Neuronal stem cell (in vitro differentiated cells): ENCODE measurements around the gene HLX.

Experiments used
- DNase-seq: peaks from one replicate; pipeline ENCODE4 v3.0.0-alpha.2; 2013; ENCODE audit warnings: low spot score
- H2AFZ ChIP-seq: one replicate; pipeline ENCODE4 v1.6.1; 2013; ENCODE audit warnings: mild to moderate bottlenecking, low read length, inconsistent platforms
- H2AK5ac ChIP-seq: 2 replicates; pipeline ENCODE4 v1.6.1; 2013; ENCODE audit warnings: low read depth, mild to moderate bottlenecking, inconsistent platforms, low read length, moderate library complexity, mixed read lengths
- H2BK120ac ChIP-seq: 2 replicates; pipeline ENCODE4 v1.6.1; 2013; ENCODE audit warnings: low read depth, mild to moderate bottlenecking, inconsistent platforms, low read length, moderate library complexity, mixed read lengths
- H2BK12ac ChIP-seq: one replicate; pipeline ENCODE4 v1.6.1; 2013; ENCODE audit warnings: low read length, inconsistent platforms
- H2BK15ac ChIP-seq: 2 replicates; pipeline ENCODE4 v1.6.1; 2013; ENCODE audit warnings: mild to moderate bottlenecking, low read length, inconsistent platforms, mixed read lengths
- H2BK5ac ChIP-seq: one replicate; pipeline ENCODE4 v1.6.1; 2013; ENCODE audit warnings: inconsistent platforms, mild to moderate bottlenecking, low read length, moderate library complexity
- H3K14ac ChIP-seq: one replicate; pipeline ENCODE4 v1.6.1; 2013; ENCODE audit warnings: low read length, inconsistent platforms
- H3K18ac ChIP-seq: 2 replicates; pipeline ENCODE4 v1.6.1; 2013; ENCODE audit warnings: low read length, inconsistent platforms
- H3K23ac ChIP-seq: 2 replicates; pipeline ENCODE4 v1.6.1; 2013; ENCODE audit warnings: low read depth, mild to moderate bottlenecking, mixed read lengths, low read length, inconsistent platforms; ENCODE audit not compliant: poor library complexity
- H3K27ac ChIP-seq: replicated peaks from 3 replicates; pipeline ENCODE4 v1.5.1; 2013; ENCODE audit warnings: low read length, inconsistent platforms
- H3K27me3 ChIP-seq, 3 experiments: 2 replicates each; pipeline ENCODE4 v1.6.1; 2013; ENCODE audit warnings: low read length in 3 of 3, mild to moderate bottlenecking in 2 of 3, inconsistent platforms in 1 of 3, low read depth in 1 of 3, mixed read lengths in 1 of 3, moderate library complexity in 1 of 3; ENCODE audit not compliant: control insufficient read depth in 3 of 3, insufficient read depth in 3 of 3
- H3K36me3 ChIP-seq, 2 donors: replicated peaks in 1 of 2; 2 replicates each; pipeline ENCODE4 v1.6.1; 2013; ENCODE audit warnings: low read length in 2 of 2; ENCODE audit not compliant: control insufficient read depth in 2 of 2, insufficient read depth in 2 of 2
- H3K4ac ChIP-seq: 2 replicates; pipeline ENCODE4 v1.6.1; 2013; ENCODE audit warnings: inconsistent platforms, mild to moderate bottlenecking, low read length, moderate library complexity
- H3K4me1 ChIP-seq, 2 donors: 1 replicate in 1 of 2; 2 replicates in 1 of 2; pipeline ENCODE4 v1.6.1; 2013; ENCODE audit warnings: low read length in 2 of 2, low read depth in 1 of 2; ENCODE audit not compliant: control insufficient read depth in 2 of 2, insufficient read depth in 1 of 2
- H3K4me2 ChIP-seq: one replicate; pipeline ENCODE4 v1.6.1; 2013; ENCODE audit warnings: mild to moderate bottlenecking, low read length, inconsistent platforms; ENCODE audit not compliant: insufficient read depth, poor library complexity, severe bottlenecking
- H3K4me3 ChIP-seq, 2 donors: 2 replicates each; pipeline ENCODE4 v1.5.1; 2013; ENCODE audit warnings: low read length in 2 of 2, mild to moderate bottlenecking in 2 of 2, inconsistent platforms in 1 of 2, moderate library complexity in 1 of 2
- H3K79me1 ChIP-seq: one replicate; pipeline ENCODE4 v1.6.1; 2013; ENCODE audit warnings: low read depth, mild to moderate bottlenecking, inconsistent platforms, low read length, moderate library complexity
- H3K9ac ChIP-seq: one replicate; pipeline ENCODE4 v1.6.1; 2013; ENCODE audit warnings: mild to moderate bottlenecking, low read depth, low read length, inconsistent platforms; ENCODE audit not compliant: poor library complexity
- H3K9me3 ChIP-seq, 2 donors: replicated peaks in 1 of 2; 2 replicates each; pipeline versions ENCODE3 to v1.6.1; 2013; ENCODE audit warnings: low read length in 2 of 2, mild to moderate bottlenecking in 2 of 2, inconsistent platforms in 1 of 2, low read depth in 1 of 2, mixed read lengths in 1 of 2, moderate library complexity in 1 of 2; ENCODE audit not compliant: control insufficient read depth in 2 of 2, insufficient read depth in 1 of 2
- H4K8ac ChIP-seq: one replicate; pipeline ENCODE4 v1.6.1; 2013; ENCODE audit warnings: low read depth, mild to moderate bottlenecking, inconsistent platforms, low read length, moderate library complexity
- H4K91ac ChIP-seq: one replicate; pipeline ENCODE4 v1.6.1; 2013; ENCODE audit warnings: low read length, low read depth, mild to moderate bottlenecking, inconsistent platforms; ENCODE audit not compliant: poor library complexity
- WGBS, 2 donors: extraction: QIAGEN DNeasy Blood & Tissue Kit; methylation state at CpG; one replicate each; pipeline ENCODE4 v1.1.7; 2013; ENCODE audit warnings: missing lambda C conversion rate in 2 of 2, mixed read lengths in 1 of 2; ENCODE audit not compliant: insufficient read length in 2 of 2, insufficient replicate concordance in 1 of 2; ENCODE audit errors: extremely low coverage in 2 of 2; 5-methylcytosine and 5-hydroxymethylcytosine counted together

HLX gene

DNA sequence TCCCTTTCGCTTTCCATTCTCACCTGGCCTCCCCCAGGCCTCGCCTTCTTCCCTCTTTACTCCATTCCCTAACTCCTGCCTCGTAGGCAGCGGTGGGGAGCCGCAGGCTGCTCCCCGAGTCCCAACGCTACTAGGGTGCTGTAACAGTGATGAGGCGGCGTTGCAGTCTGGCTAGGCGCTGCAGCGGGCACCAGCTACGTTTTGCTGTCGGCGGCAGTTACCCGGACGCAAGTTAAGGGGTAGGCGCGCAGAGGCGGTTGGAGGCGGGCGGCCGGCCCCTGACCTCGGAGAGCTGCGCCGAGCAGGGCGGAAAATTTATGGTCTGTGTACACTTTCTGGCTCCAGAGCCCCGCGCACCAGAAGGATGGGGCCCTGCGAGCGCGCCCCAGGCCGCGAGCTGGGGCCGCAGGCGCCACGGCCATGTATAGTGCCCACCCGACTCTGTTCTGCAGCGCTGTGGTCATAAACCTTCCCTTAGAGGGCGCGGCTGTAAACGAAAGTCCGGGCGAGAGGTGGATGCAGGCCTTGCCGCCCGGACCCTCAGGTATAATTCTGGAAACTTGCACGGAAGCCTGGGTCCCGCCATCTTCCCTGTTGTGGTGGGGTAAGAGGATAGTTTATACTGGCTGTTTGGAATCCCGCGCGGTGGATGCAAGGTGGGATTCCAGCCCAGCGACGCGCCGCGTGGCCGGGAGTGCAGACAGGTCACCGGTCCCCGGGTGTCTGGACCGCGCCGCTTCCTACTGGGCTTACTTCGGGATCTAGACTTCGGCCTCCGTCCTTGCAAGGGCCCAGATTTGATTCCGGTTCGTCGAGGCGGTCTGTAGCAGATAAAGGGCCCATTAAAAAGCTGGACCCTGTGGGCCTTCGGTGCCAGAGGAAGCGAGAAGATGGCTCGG lies 15.0 kb downstream of the HLX start:
- no peak for DNase-seq
- no peak overlapping the region for H3K27ac ChIP-seq
- no peak overlapping the region for H4K8ac ChIP-seq
- H3K4ac ChIP-seq, result no peak overlapping the region
- no peak overlapping the region for H3K9ac ChIP-seq
- H3K23ac ChIP-seq, result peak overlapping the region; percentile 50
- H3K36me3 ChIP-seq, result no peaks in the 10 kb centered on the region
- no peak overlapping the region for H2BK120ac ChIP-seq
- H2AK5ac ChIP-seq, result peak overlapping the region; percentile 25
- peak overlapping the region; percentile 2 for H3K18ac ChIP-seq
- H2BK12ac ChIP-seq, result no peak overlapping the region
- peaks cover 0 to 6% of the 10 kb centered on the region in 2 donors for H3K4me1 ChIP-seq
- no peak overlapping the region for H2BK5ac ChIP-seq
- H2AFZ ChIP-seq, result peak overlapping the region; percentile 83
- no CpG with 5 or more reads among the region's 71 CpGs for WGBS, 2 donors
- H3K4me3 ChIP-seq, result peak overlapping the region; percentile 12 to 58
- H4K91ac ChIP-seq, result no peak overlapping the region
- H3K4me2 ChIP-seq, result peak overlapping the region; percentile 52
- peaks cover 62 to 80% (median 77%) of the 10 kb centered on the region in 3 experiments for H3K27me3 ChIP-seq
- H2BK15ac ChIP-seq, result no peak overlapping the region
- H3K9me3 ChIP-seq, result peaks cover 7 to 9% of the 10 kb centered on the region in 2 donors
- no peaks in the 10 kb centered on the region for H3K79me1 ChIP-seq
- H3K14ac ChIP-seq, result peak overlapping the region; percentile 32

- H2BK12ac ChIP-seq, result no peak overlapping the region
- no peak overlapping the region for H3K23ac ChIP-seq
- no peaks in the 10 kb centered on the region for H3K36me3 ChIP-seq
- no peak overlapping the region for H3K27ac ChIP-seq
- no peak overlapping the region for H3K9ac ChIP-seq
- H3K4ac ChIP-seq, result no peak overlapping the region
- no peak overlapping the region for H2BK15ac ChIP-seq
- H2BK5ac ChIP-seq, result no peak overlapping the region
- DNase-seq, result no peak
- no peak overlapping the region for H4K91ac ChIP-seq
- H3K14ac ChIP-seq, result peak overlapping the region; percentile 32
- H2BK120ac ChIP-seq, result no peak overlapping the region
- H3K9me3 ChIP-seq, result peaks cover 7 to 9% of the 10 kb centered on the region in 2 donors
- peaks cover 0 to 6% of the 10 kb centered on the region in 2 donors for H3K4me1 ChIP-seq
- no peaks in the 10 kb centered on the region for H3K79me1 ChIP-seq
- H3K27me3 ChIP-seq, result peaks cover 55 to 74% (median 71%) of the 10 kb centered on the region in 3 experiments
- H4K8ac ChIP-seq, result no peak overlapping the region
- no peak overlapping the region for H2AK5ac ChIP-seq
- H3K18ac ChIP-seq, result no peak overlapping the region
- WGBS, 2 donors, result no CpG with 5 or more reads among the region's 13 CpGs
- no peak overlapping the region for H3K4me3 ChIP-seq
- no peak overlapping the region for H3K4me2 ChIP-seq
- peak overlapping the region; percentile 83 for H2AFZ ChIP-seq
Observed at GRCh38 chr1:220894924-220895256, 15.6 kb downstream of the HLX start.

DNA sequence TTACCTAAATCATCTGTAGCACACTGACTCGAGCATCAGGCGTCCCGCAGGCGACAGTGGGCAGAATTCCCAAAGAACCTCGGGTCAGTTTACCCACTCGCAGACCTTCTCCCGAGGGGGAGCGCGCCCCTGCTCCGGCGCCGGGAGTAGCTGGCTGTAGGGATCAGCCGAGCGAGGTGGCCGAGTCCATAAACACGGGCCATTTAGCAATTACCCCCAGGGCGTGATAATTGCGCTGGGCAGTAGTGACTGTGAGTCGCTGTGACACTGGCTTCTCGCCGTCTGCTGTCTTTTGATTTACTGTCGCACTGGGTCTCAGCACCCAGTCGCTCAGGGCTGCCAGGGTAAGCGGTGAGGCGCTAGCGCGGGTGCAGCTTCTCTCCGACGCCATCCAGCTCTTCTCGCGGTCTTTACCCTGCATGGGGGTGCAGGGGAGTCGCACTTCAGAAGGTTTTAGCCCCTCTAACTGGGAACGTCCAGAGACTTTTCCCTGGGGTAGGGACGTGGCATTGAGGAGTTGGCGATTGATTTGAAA lies 16.2 kb downstream of the HLX start:
- Histone ChIP-seq H2BK5ac (no peak overlapping the region), H3K9ac (no peak overlapping the region), H3K79me1 (no peaks in the 10 kb centered on the region), H3K4me2 (no peak overlapping the region), H2BK120ac (no peak overlapping the region), H2BK15ac (no peak overlapping the region), H3K36me3 (no peaks in the 10 kb centered on the region), H3K27ac (no peak overlapping the region), H3K18ac (peak overlapping the region; percentile 7), H3K23ac (no peak overlapping the region), H3K9me3 (peaks cover 7 to 9% of the 10 kb centered on the region in 2 donors), H4K91ac (no peak overlapping the region), H3K4me1 (peaks cover 0 to 6% of the 10 kb centered on the region in 2 donors), H3K4me3 (no peak overlapping the region), H3K14ac (no peak overlapping the region), H3K4ac (no peak overlapping the region), H4K8ac (no peak overlapping the region), H2BK12ac (no peak overlapping the region), H3K27me3 (peaks cover 53 to 68% (median 65%) of the 10 kb centered on the region in 3 experiments), H2AFZ (no peak overlapping the region), H2AK5ac (no peak overlapping the region)
- no peak for DNase-seq
- no CpG with 5 or more reads among the region's 35 CpGs for WGBS, 2 donors

GRCh38 chr1:220896092-220896491 lies 16.8 kb downstream of the HLX start:
- H4K8ac ChIP-seq, result no peak overlapping the region
- no peak overlapping the region for H2BK12ac ChIP-seq
- H2AK5ac ChIP-seq, result no peak overlapping the region
- no peaks in the 10 kb centered on the region for H3K36me3 ChIP-seq
- peaks cover 0 to 6% of the 10 kb centered on the region in 2 donors for H3K4me1 ChIP-seq
- no peak overlapping the region for H3K9ac ChIP-seq
- H2BK5ac ChIP-seq, result no peak overlapping the region
- H3K18ac ChIP-seq, result no peak overlapping the region
- DNase-seq, result no peak
- H3K4ac ChIP-seq, result no peak overlapping the region
- H3K9me3 ChIP-seq, result peaks cover 6 to 7% of the 10 kb centered on the region in 2 donors
- peak overlapping the region; percentile 19 for H2AFZ ChIP-seq
- no peaks in the 10 kb centered on the region for H3K79me1 ChIP-seq
- no peak overlapping the region for H3K4me2 ChIP-seq
- H3K4me3 ChIP-seq, result no peak overlapping the region
- H4K91ac ChIP-seq, result no peak overlapping the region
- H3K27me3 ChIP-seq, result peaks cover 47 to 67% (median 59%) of the 10 kb centered on the region in 3 experiments
- H3K27ac ChIP-seq, result no peak overlapping the region
- H3K14ac ChIP-seq, result no peak overlapping the region
- H2BK120ac ChIP-seq, result no peak overlapping the region
- H3K23ac ChIP-seq, result no peak overlapping the region
- WGBS, 2 donors, result no CpG with 5 or more reads among the region's 12 CpGs
- no peak overlapping the region for H2BK15ac ChIP-seq
